Fibroblast of peridontal ligament (primary cell): ENCODE results near the gene CASP10.
"Not testable (repeated sequence)": the region's sequence is repeated elsewhere in the genome, so short reads cannot be mapped to it uniquely, and the experiment has no call there.

Experiments used
- DNase-seq: peaks from one replicate; pipeline ENCODE4 v3.0.0-alpha.2; 2010; ENCODE audit errors: extremely low read depth

CASP10 gene, protein sequence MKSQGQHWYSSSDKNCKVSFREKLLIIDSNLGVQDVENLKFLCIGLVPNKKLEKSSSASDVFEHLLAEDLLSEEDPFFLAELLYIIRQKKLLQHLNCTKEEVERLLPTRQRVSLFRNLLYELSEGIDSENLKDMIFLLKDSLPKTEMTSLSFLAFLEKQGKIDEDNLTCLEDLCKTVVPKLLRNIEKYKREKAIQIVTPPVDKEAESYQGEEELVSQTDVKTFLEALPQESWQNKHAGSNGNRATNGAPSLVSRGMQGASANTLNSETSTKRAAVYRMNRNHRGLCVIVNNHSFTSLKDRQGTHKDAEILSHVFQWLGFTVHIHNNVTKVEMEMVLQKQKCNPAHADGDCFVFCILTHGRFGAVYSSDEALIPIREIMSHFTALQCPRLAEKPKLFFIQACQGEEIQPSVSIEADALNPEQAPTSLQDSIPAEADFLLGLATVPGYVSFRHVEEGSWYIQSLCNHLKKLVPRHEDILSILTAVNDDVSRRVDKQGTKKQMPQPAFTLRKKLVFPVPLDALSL

DNA sequence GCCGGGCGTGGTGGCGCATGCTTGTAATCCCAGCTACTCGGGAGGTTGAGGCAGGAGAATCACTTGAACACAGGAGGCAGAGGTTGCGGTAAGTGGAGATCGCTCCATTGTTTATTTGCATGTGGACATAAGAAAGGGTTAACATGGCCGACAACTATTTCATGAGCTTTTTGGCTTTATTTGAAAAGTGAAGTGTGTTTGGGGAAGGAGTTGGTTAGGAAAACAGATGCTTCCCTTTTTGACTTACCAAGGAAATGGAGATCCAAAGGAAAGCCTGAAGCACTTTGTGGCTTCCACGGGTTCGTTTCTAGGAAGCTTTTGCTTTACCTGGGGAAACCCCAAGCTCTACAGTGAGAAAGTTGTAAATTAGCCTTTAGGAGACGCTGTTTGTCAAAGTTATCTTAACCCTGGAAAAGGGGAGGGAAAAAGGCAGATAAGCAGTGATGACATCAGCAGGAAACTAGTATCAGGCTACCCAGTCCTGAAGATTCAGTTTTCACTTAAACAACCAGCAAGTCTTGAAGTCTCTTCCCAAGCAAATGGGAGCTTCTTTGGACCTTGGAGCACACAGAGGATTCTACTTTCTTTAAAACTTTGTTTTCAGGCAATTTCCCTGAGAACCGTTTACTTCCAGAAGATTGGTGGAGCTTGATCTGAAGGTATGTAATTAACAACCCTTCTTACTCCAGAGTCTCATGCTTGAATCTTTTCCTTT, at the start of gene CASP10:
TSS of gene CASP10 (plus strand) at position 492 of the 715 bp plus-strand sequence. CDS start 2,637 bp downstream, outside the sequence.
- DNase-seq = peak; percentile 85

- DNase-seq = no peak
These were observed 47.6 kb upstream of the CASP10 start for GRCh38 chr2:201135386-201135785.

- DNase-seq = no peak
These were observed 46.0 kb upstream of the CASP10 start for GRCh38 chr2:201136889-201137321.

GRCh38 chr2:201137505-201138400, 45.2 kb upstream of the CASP10 start:
- no peak for DNase-seq

GRCh38 chr2:201138401-201138970, 44.5 kb upstream of the CASP10 start:
- DNase-seq = no peak

DNA sequence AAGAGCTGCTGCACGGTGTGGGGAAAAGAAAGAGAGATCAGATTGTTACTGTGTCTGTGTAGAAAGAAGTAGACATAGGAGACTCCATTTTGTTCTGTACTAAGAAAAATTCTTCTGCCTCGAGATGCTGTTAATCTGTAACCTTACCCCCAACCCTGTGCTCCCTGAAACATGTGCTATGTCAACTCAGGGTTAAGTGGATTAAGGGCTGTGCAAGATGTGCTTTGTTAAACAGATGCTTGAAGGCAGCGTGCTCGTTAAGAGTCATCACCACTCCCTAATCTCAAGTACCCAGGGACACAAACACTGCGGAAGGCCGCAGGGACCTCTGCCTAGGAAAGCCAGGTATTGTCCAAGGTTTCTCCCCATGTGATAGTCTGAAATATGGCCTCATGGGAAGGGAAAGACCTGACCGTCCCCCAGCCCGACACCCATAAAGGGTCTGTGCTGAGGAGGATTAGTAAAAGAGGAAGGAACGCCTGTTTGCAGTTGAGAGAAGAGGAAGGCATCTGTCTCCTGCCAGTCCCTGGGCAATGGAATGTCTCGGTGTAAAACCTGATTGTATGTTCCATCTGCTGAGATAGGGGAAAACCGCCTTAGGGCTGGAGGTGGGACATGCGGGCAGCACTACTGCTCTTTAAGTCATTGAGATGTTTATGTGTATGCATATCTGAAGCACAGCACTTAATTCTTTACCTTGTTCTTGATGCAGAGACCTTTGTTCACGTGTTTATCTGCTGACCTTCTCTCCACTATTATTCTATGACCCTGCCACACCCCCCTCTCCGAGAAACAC, 43.8 kb upstream of the CASP10 start:
- DNase-seq = not testable (repeated sequence)

- no peak for DNase-seq
These were observed 42.9 kb upstream of the CASP10 start for GRCh38 chr2:201139836-201140604.

GRCh38 chr2:201144101-201145051, 38.6 kb upstream of the CASP10 start:
- no peak for DNase-seq

GRCh38 chr2:201148434-201148990, 34.4 kb upstream of the CASP10 start:
- DNase-seq = no peak

GRCh38 chr2:201149064-201149820, 33.7 kb upstream of the CASP10 start:
- peak; percentile 75 for DNase-seq

GRCh38 chr2:201149821-201150165, 33.1 kb upstream of the CASP10 start:
- DNase-seq = not testable (repeated sequence)

- no peak for DNase-seq
These were observed 32.4 kb upstream of the CASP10 start for GRCh38 chr2:201150454-201151020.

DNA sequence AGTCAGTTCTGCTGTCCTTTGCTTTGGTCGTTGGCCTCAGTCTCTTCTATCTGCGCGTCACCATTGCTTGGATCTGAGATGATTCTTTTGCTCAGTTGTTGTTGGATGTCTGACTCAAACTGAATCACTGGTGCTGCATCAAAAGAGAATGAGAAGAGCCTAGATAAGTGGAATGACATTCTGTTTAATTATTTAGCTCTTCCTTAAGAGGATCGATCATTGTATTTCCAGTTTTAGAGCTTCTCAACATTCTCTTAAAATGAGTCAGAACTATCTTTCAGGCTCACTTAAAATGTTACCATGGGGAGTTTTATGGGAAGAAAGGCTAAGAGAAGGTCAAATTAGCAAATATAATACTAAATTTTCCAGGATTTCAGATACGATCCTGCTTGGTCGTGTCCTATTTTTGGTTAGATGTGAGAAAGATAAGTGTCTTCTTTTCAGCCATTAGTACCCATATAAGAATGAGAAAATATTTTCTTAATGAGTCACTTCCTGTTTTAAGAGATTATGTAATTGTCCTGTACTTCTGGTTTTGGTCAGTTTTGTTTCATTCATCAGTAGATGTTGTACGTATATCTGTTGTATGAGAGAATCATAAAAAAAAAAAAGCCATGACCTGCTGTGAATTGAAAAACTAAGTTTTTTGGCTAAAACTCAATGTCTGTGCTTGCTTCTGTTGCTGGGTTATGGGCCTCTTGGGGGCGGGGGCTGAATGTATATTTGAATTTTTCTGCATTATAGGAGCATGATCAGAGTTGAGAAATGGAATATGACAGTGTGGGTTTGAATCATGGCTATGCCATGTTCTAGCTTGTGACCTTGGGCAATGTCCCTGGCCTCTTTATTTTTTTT, 31.6 kb upstream of the CASP10 start:
- peak; percentile 77 for DNase-seq

DNA sequence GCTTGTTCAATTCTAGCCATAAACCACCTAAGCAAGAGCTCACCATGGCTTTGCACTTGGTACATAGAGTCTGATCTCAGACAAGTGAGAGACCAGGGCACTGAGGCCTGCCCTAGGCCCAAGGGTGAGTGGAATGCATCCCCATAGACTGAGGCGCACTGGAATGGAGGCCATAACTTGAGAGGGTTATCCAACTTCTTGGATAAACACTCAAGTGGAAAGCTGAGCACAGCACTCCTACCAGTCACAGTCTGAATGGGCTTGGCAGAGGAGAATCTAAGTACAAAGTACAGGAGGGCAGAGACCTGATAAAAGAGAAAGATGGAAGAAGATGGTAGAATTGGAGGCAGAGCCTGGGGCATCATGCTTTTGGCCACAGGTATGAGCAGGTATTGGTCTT, 30.4 kb upstream of the CASP10 start:
- no peak for DNase-seq

DNA sequence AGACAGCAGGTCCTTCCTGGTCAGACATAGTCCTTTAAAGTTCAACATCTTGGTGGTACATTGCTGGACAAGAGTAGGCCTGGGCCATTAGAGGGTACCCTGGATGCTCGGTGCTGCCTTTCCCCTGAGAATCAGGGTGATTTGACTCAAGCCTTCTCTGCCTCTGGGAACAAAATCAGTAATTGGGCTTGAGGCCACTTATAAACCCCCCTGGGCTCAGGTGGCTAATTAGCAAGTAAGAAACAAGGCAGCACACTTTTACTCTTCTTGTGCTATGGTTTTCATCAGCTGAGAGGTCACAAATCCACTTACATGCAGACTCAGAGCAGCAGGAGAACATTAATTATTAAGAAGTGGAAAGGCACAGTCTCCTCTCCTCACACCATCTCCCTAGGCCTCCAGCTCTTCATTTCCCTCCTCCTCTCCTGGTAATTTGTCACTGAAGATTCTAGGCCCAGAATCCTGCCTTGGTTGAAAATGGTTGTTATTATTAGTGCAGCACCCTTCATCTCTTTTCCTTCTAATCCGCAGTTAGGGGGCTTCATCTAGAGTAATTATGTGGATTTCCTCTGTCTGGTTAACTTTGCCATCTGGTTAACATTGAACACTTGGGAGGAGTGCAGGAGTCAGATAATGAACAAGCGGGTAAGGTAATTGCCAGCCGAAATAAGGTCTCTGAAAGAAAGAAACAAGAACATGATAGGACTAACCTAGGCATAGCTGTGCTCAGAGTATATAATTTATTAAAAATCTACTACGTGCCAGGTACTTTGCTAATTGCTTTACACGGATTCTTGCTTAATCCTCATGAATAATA, 29.7 kb upstream of the CASP10 start:
- DNase-seq = no peak
